HG03135 (cell line): ENCODE data around the gene MTX1.
"Not testable (repeated sequence)": the region's sequence is repeated elsewhere in the genome, so short reads cannot be mapped to it uniquely, and the experiment has no call there.

Experiments used
- ATAC-seq: cut with Tn5 transposase; IDR thresholded peaks from one replicate; pipeline ENCODE4 v1.9.1; 2021; ENCODE audit warnings: mild to moderate bottlenecking, moderate library complexity; ENCODE audit not compliant: unreplicated experiment

Gene MTX1

DNA sequence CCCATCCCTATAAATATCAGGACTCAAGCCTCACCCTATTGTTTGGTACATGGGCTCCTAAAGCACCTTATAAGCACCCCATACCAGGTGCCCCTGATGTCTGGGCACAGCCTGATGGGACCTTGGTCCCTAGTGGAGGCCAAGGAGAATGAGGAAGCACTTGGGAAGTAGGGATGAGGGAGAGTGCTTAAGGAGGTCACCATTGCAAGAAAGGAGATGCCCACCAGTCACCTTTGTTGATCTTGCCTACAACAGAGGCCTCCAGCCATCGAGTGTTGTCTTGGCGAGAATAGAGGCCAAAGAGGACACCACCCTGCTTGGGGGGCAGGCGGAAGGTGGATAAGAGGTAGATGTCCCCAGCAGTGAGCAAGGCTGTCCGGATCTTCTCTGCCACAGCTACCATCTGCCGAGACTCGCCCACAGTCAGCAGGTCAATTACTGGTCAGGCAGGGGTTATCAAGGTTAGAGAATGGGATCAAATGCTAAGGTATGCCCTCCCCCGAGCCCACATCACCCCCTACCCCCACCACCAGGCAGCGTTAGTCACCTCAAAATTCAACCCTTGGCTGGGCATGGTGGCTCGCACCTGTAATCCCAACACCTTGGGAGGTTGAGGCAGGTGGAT lies 2.4 kb upstream of the MTX1 start:
- no peak for ATAC-seq

DNA sequence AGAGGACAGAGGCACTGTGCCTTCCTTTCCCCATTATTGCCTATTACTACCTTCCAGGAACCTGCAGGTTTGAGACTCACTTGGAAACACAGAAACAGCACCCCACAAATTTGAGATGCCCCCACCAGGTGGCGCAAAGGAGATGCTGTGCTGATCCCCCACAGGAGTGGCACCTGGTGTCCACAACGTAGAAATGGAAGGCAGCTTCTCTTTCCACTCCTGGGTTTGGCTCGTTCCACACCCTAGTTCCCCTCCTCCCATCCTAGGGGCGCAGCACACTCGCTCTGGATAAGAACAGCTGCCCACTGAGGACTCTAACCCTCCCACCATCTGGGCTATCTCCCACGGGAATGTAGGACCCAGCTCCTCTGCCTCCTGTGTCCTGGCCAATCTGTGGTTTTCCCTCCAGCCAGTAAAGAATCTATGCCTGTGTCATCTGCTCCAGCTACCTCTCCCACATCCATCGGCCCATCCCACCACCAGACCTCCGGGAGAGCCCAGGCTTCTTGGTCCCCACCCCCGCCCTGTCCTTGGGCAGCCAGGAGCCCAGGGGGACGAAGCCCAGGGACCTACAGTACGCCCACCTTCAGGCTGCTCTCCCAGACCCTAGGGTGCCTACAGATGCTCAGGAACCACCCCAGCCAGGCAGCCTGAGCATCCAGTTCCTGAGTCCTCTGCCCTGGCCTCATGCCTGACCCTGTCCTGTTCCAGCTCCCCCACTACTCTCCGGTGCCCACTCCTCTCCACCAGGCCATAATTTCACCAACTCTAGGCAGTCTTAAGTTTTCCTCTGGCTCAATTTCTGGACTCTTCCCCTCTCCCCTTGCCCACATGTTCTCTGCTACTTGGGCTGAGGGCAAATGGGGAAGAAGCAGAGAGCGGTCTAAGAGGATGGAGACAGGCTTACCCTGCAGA lies 1.3 kb upstream of the MTX1 start:
- ATAC-seq: peak; percentile 38

GRCh38 chr1:155207806-155208540 lies 522 bp upstream of the MTX1 start, which contains the start of gene THBS3:
Gene THBS3 (minus strand): TSS chr1:155207897. CDS start chr1:155207876, 21 bp downstream.
- ATAC-seq: no peak

GRCh38 chr1:155209312-155209721 lies 822 bp downstream of the MTX1 start:
- ATAC-seq: no peak

DNA sequence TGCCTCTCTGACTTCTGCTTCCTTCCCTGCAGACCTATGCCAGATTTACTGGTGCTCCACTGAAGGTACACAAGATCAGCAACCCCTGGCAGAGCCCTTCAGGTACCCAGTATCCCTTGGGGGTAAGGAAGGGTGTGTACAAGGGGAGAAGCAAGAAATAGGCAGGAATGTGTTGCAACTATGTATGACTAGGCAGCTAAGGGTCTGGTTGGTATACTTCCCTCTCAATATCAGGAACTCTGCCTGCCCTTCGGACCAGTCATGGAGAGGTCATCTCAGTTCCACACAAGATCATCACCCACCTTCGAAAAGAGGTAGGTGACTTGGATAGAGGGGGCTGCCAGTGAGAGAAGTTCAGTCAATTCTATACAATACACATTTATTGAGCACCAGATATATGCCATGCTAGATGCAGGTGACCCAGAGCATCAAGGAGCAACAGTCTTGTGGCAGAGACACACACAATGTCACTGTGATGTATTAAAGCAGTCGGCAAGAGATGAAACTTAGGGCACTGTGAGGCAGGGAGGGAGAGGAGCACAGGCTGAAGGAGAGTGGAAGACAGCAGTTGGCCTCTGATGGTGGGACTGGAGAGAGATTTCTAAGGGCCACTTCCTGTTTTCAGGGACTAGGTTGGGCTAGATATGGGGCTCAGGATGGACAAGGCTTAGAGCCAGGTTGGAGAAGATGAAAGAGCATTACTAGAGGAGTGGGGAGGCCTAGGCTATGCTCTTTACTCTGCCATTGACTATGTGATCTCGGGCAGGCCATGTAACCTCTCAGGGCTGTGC lies 2.0 kb downstream of the MTX1 start:
- ATAC-seq: no peak

DNA sequence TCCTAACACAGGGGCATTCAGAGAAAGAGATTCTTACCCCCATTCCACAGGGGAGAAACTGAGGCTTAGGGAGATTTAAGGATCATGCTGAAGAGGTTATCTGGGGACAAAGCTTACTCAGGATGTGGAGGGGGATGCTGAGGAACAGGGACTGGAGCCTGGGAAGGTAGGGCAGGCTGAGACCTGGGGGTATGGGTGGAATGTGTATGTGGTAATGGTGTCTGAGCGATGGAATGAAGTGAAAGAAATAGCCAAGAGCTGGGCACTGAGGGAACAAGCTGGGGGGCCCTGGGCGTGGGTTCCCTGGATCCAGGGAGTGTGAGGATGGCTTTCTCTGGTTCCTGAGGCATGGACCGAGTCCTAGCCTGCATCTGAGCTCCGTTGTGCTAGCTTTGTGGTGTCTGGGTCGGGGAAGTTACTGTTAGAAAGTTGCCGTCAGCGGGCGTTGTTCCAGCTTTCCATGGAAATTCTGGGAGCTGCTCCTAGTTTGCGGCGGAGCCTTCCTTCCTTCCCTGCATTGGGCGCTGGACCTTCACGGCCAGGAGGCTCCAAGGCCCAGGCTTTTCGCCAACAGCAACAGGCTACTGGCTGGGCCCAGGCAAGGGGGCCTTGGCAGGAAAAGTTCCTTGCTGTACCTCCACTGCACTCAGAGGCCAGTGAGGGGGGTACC lies 3.0 kb downstream of the MTX1 start:
- ATAC-seq: not testable (repeated sequence)

GRCh38 chr1:155212051-155212440 lies 3.6 kb downstream of the MTX1 start:
- not testable (repeated sequence) for ATAC-seq

DNA sequence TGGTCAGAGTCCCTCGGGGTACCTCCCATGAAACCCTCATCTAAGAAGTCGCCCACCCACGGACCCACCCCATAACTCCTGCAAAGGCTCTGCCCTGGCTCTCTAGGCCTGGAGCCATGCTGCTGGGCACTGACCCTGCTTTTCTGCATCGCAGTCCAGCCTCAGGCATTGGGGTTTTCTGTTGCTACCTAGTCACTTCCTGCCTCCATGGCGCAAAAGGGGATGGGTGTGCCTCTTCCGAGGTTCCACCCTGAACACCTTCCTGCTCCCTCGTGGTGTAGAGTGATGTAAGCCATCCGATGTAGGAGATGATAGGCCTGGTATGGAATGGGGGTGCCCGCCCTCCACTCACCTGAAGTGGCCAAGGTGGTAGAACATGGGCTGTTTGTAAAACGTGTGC lies 6.2 kb downstream of the MTX1 start:
- ATAC-seq: not testable (repeated sequence)

DNA sequence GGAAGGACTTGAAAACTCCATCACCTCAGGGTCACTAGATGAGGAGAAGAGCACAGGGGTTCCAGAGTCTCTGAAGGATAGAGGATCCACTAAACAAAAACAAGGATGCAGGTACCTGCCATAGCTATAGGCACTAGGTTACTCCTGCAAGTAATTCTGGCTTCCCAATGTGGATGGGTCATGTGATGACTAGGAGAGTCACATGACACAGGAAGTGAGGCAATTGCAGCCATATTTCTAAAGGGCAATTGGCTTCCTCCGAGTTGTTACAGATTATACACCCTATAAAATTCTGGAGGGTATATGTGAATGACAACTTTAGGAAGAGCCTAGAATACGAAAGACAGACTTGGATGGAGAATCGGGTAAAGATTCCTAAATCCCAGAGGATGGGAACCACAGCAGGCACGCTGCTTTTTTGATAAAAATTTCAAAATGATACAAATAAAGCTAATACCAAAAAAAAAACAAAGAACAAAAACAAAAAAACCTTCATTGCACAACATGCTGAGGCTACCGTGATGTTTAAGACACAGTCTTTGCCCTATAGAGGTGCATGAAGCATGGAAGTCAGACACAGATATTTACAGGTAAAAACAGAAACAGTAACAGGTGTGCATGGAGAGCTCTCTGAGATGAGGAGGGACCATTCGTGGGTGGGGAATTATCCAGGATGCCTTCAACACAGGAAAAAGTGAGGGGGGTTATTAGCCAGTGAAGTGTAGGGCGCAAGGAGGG lies 10.5 kb downstream of the MTX1 start:
- ATAC-seq: no peak

GRCh38 chr1:155219592-155220031 lies 11.1 kb downstream of the MTX1 start:
- no peak for ATAC-seq

DNA sequence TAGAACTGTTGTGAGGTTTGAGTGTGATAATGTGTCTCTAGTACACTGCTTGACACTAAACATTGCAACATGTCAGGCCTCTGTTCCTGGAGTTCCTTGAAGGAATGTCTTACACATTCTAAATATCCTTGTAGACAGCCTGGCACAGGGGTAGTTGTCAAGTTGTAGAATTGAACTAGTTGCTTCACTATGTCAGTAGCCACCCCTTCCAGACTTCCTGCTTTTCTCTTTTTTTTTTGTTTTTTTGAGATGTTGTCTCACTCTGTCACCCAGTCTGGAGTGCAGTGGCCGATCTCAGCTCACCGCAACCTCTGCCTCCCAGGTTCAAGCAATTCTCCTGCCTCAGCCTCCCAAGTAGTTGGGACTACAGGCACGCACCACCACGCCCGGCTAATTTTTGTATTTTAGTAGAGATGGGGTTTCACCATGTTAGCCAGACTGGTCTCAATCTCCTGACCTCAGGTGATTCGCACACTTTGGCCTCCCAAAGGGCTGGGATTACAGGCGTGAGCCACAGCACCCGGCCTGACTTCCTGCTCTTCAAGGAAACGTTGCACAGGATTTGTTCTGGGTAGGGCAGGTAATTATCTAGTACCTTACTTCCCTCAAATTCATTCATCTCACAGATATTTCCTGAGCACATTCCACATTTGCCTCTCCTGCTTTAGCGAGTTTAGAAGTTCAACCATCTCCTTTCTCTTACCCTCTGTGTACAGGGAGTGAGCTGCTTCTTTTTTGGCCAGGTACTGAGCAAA lies 11.9 kb downstream of the MTX1 start:
- ATAC-seq: not testable (repeated sequence)

DNA sequence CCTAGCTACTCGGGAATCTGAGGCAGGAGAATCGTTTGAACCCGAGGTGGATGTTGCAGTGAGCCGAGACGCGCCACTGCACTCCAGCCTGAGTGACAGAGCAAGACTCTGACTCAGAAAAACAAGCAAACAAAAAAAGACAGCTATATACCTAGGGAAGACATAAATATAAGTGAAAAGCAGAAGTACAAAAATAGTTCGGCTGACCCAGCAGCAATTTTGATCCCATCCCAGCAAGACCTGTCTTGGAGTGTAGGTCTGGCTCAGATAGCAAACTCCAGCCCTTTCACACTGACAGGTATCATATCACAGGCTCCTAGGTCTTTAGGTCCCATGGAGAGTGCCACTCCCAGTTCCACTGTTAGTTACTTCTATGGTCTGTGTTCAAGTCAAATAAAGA lies 14.6 kb downstream of the MTX1 start:
- ATAC-seq: no peak

DNA sequence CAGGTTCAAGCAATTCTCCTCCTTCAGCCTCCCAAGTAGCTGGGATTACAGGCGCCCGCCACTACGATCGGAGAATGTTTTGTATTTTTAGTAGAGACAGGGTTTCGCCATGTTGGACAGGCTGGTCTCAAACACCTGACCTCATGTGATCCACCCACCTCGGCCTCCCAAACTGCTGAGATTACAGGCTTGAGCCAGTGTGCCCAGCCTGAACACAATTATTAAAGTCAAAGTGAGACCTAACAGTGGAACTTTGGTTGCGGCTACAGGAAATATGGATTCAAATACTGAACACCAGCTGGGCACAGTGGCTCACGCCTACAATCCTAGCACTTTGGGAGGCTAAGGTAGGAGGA lies 16.9 kb downstream of the MTX1 start:
- not testable (repeated sequence) for ATAC-seq

DNA sequence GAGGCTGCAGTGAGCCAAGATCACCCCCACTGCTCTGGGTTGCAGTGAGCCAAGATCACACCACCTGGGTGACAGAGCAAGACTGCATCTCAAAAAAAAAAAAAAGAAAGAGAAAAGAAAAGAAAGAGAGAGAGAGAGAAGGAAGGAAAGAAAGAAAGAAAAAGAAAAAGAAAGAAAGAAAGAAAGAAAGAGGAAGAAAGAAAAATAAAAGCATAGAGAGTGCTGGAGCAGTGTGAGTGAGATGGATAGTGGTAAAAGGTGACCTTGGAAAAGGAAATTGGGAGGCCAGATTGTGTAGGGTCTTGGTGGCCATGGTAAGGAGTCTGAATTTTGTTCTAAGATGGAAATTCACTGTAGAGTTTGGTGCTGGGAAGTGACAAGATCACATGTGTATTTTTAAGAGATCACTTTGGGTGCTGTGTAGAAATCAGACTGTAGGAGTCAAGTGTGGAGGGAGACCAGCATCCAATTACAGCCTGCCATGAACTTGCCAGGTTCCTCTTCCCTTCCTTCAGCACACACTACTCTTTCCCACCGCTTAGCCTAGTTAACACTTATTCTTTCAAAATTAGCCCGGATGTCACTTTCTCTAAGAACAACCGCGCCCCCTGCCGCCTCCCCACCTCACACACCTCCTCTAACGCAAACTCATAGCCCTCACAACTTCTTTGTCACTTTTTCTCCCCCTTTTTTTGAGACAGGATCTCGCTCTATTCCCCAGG lies 17.9 kb downstream of the MTX1 start:
- no peak for ATAC-seq

DNA sequence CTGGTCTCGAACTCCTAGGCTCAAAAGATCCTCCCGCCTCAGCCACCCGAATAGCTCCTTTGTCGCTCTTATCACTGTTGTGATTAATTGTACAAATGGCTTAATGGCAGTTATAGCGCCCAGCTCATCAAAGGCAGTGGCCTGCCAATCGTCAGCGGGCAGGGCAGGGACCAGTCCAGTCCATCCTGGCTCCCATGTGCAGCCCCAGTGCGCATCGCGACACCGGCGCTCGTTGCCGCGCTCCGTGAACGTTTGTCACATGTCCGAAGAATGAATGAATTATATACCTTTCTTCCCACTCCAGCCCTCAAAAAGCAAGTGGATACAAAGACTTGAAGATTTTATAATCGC lies 18.4 kb downstream of the MTX1 start:
- ATAC-seq: no peak

DNA sequence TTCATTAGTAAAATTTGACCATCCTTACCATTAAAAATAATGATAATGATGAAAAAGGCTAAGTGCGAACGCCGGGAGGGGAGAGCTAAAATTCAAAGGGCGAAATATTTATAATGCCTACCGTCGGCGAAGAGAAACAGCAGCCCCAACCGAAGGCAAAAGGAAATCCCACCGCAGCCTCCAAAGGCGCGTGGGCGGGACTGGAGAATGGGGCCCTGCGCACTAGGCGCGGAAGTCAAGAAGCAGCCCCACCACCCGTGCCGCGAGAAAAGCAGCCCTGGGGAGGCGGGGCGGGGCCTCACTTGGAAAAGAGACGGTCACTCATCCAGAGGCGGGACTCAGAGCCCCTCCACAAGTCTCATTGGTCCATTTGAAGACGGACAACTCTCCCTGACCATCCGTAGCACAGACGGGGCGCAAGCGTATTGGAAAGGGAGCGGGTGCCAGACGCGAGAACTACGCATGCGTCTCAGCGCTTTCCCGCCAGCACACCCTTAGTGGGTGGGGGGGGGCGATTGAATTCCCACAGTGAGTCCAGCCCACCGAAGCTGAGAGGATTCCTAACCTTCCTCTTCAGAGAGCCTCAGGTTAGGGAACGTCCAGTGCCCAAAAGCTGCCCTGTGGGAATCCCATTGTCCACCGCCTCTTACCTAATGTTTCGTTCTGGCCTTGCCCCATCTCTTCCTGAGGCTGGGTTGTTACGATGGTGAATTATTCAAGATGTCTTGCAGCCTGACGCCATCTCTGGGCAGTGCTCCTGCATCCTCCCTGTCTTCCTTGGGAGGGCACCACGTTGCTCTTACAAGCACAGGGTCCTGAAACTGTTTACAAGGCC lies 19.0 kb downstream of the MTX1 start:
- ATAC-seq: peak; percentile 90

DNA sequence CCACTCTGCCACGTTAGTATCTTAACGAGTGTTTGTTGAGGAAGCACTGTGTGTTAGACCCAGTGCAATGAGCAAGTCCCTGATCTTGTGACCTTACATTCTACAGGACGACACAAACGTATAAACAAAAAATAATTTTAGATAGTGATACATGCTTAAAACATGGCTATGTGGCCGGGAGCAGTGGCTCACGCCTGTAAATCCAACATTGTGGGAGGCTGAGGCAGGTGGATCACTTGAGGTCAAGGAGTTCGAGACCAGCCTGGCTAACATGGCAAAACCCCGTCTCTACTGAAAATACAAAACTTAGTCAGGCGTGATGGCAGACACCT lies 19.6 kb downstream of the MTX1 start:
- no peak for ATAC-seq
